22Rv1 (cell line): Measurements from ENCODE around the gene AGAP1.

Source experiments
- ZFX ChIP-seq: fragments of 450-650 bp; IDR thresholded peaks from 2 replicates; pipeline ENCODE4 v1.6.1; 2017; ENCODE audit warnings: antibody characterized with exemption, borderline replicate concordance
- TF ChIP-seq, protein P1 (sequence below): fragments of 450-650 bp; IDR thresholded peaks from 2 replicates; pipeline ENCODE4 v1.5.1; 2017; ENCODE audit warnings: mild to moderate bottlenecking

DNA sequence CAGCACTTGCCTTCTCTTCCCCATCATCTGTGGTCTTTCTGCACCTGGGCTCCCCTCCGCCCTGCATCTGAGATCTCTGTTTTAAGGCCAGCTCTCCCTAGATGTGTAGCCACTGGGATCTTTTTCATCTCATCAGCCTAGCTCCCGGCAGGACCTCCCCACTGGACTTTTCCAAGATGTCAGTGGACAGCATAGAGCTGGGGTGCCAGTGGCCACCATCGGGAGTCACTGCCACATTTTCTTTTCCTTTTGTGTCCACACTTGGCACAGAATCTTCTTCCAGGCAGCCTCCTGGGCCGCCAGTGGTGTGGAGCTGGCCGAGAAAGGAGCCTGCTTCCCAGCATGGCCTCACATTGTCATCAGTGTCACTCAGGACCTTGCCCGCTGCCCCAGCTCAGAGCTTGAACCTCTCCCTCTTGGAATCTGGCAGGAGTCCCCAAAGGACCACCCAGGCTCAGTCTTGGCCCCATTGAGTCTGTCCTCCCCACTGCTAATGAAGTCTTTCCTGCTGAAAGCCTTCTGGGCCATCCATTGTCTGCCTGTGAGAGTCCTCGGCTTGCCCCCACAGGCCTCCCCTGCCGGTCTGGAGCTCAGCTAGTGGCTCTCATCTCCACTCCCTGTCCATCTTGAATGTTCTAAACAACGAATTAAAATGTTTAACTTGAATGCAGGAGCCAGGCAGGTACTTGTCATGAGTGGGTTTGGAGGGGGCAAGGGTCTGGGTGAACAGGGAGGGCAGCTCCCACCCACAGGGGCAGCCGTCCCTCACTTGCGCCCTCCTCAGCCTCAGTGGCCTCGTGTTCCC lies 349.9 kb downstream of the AGAP1 start:
- TF ChIP-seq, protein P1, sequence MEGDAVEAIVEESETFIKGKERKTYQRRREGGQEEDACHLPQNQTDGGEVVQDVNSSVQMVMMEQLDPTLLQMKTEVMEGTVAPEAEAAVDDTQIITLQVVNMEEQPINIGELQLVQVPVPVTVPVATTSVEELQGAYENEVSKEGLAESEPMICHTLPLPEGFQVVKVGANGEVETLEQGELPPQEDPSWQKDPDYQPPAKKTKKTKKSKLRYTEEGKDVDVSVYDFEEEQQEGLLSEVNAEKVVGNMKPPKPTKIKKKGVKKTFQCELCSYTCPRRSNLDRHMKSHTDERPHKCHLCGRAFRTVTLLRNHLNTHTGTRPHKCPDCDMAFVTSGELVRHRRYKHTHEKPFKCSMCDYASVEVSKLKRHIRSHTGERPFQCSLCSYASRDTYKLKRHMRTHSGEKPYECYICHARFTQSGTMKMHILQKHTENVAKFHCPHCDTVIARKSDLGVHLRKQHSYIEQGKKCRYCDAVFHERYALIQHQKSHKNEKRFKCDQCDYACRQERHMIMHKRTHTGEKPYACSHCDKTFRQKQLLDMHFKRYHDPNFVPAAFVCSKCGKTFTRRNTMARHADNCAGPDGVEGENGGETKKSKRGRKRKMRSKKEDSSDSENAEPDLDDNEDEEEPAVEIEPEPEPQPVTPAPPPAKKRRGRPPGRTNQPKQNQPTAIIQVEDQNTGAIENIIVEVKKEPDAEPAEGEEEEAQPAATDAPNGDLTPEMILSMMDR: no peak
- TF ChIP-seq ZFX: no peak
